H1 (cell line): ENCODE results near the gene TBC1D16.
"Not testable (repeated sequence)": the region's sequence is repeated elsewhere in the genome, so short reads cannot be mapped to it uniquely, and the experiment has no call there.

Experiments
- EP300 ChIP-seq, 2 experiments: IDR thresholded peaks; 1 replicate in 1 of 2; 2 replicates in 1 of 2; pipeline ENCODE4 v1.6.1; 2011 to 2012; ENCODE audit warnings: low read depth in 2 of 2, low read length in 2 of 2, mild to moderate bottlenecking in 2 of 2, borderline replicate concordance in 1 of 2, inconsistent platforms in 1 of 2, moderate library complexity in 1 of 2
- GTF2F1 ChIP-seq: IDR thresholded peaks from 2 replicates; pipeline ENCODE4 v1.6.1; 2012; ENCODE audit warnings: low read depth, low read length, improper control_type of control experiment, borderline replicate concordance
- POLR2A ChIP-seq, 2 experiments: IDR thresholded peaks; 1 replicate in 1 of 2; 2 replicates in 1 of 2; pipeline ENCODE4 v1.6.1; 2011; ENCODE audit warnings: low read depth in 2 of 2, low read length in 2 of 2, mild to moderate bottlenecking in 2 of 2; ENCODE audit errors: control extremely low read depth in 1 of 2
- POLR2AphosphoS5 ChIP-seq: IDR thresholded peaks from 2 replicates; pipeline ENCODE4 v1.6.1; 2011; ENCODE audit warnings: low read depth, low read length
- ZNF274 ChIP-seq: IDR thresholded peaks from 2 replicates; pipeline ENCODE4 v1.7.0; 2012; ENCODE audit warnings: low read length, borderline replicate concordance; ENCODE audit errors: extremely low read depth

GRCh38 chr17:79994228-79994569 lies 41.5 kb downstream of the TBC1D16 start:
- not testable (repeated sequence) for TF ChIP-seq POLR2AphosphoS5; POLR2A (IDR thresholded peaks at IDR 0.05; ENCODE audit: control extremely low read depth in 1 of 2, low read depth in 2 of 2, low read length in 2 of 2); ZNF274; EP300 (IDR thresholded peaks at IDR 0.05; ENCODE audit: borderline replicate concordance in 1 of 2, low read depth in 2 of 2, low read length in 2 of 2); GTF2F1
